HG03558 (cell line): Measurements from ENCODE around the gene UNC119B.

ENCODE experiments used
- ATAC-seq: cut with Tn5 transposase; IDR thresholded peaks from one replicate; pipeline ENCODE4 v1.9.1; 2021; ENCODE audit warnings: moderate number of reproducible peaks; ENCODE audit not compliant: unreplicated experiment; ENCODE audit errors: extremely low read depth

Gene UNC119B

GRCh38 chr12:120760349-120761254 is 50.3 kb downstream of the UNC119B start:
- ATAC-seq: no peak

GRCh38 chr12:120761519-120761934 is 51.3 kb downstream of the UNC119B start:
- ATAC-seq: no peak

- ATAC-seq: no peak
Observed at GRCh38 chr12:120762086-120762485, 51.8 kb downstream of the UNC119B start.

GRCh38 chr12:120763250-120763649 is 53.0 kb downstream of the UNC119B start:
- no peak for ATAC-seq

GRCh38 chr12:120764816-120765215 is 54.6 kb downstream of the UNC119B start:
- no peak for ATAC-seq

GRCh38 chr12:120766566-120766965 is 56.3 kb downstream of the UNC119B start:
- no peak for ATAC-seq

- ATAC-seq: no peak
Observed at GRCh38 chr12:120767071-120768024, 57.1 kb downstream of the UNC119B start.

- no peak for ATAC-seq
Observed at GRCh38 chr12:120771097-120771496, 60.8 kb downstream of the UNC119B start.
